K562 (cell line): ENCODE data around the gene SLC45A3. TPM values are rescaled to one million over a fixed set of nuclear protein-coding genes. Genes with fewer than 3 reads are reported as not detected.

Source experiments
- BCL6 ChIP-seq: fragments of 250-450 bp; sonication (Bioruptor Pico); IDR thresholded peaks from 2 replicates; pipeline ENCODE4 v1.4.0; 2020
- CAMTA2 ChIP-seq: fragments of 250-450 bp; sonication (Bioruptor Pico); conservative IDR thresholded peaks from 2 replicates; pipeline ENCODE4 v1.5.1; 2022
- COPS2 ChIP-seq: fragments of 450-650 bp; conservative IDR thresholded peaks from 2 replicates; pipeline ENCODE4 v1.6.1; 2016; ENCODE audit warnings: mild to moderate bottlenecking, moderate library complexity
- GABPB1 ChIP-seq: sonication (generic); formaldehyde crosslinking; IDR thresholded peaks from 2 replicates; pipeline ENCODE4 v1.8.0; 2022; ENCODE audit warnings: mild to moderate bottlenecking, missing genetic modification reagents
- GATA2 ChIP-seq: sonication (generic); formaldehyde crosslinking; IDR thresholded peaks from 2 replicates; pipeline ENCODE4 v1.4.0; 2020; ENCODE audit warnings: mild to moderate bottlenecking, missing genetic modification reagents
- GTF2F1 ChIP-seq: IDR thresholded peaks from 2 replicates; pipeline ENCODE4 v1.6.1; 2011; ENCODE audit warnings: low read depth, low read length, improper control_type of control experiment
- HNRNPL ChIP-seq: fragments of 200-400 bp; formaldehyde crosslinking; IDR thresholded peaks from 2 replicates; pipeline ENCODE4 v1.6.1; 2017; ENCODE audit warnings: low read depth, mild to moderate bottlenecking, low read length
- MCM7 ChIP-seq, 2 experiments: fragments of 450-650 bp; IDR thresholded peaks; 2 replicates each; pipeline ENCODE4 v1.6.1; 2016 to 2018
- NCOA1 ChIP-seq: fragments of 450-650 bp; IDR thresholded peaks from 2 replicates; pipeline ENCODE4 v1.6.1; 2016; ENCODE audit warnings: low read depth
- POLR2G ChIP-seq: fragments of 200-400 bp; formaldehyde crosslinking; IDR thresholded peaks from 2 replicates; pipeline ENCODE4 v1.6.1; 2017; ENCODE audit warnings: low read depth, mild to moderate bottlenecking, antibody characterized with exemption, low read length, moderate library complexity
- SIN3A ChIP-seq, 2 experiments: fragments of 150-350 bp in 1 of 2; IDR thresholded peaks; 2 replicates each; pipeline ENCODE4 v1.6.1; 2011 to 2016; ENCODE audit warnings: borderline replicate concordance in 2 of 2, low read depth in 2 of 2, low read length in 2 of 2, mild to moderate bottlenecking in 2 of 2, moderate library complexity in 2 of 2; ENCODE audit not compliant: control insufficient read depth in 1 of 2
- SIN3B ChIP-seq: fragments of 450-650 bp; IDR thresholded peaks from 2 replicates; pipeline ENCODE4 v1.6.1; 2017; ENCODE audit warnings: low read depth, mild to moderate bottlenecking, moderate library complexity
- SRSF3 ChIP-seq: fragments of 200-400 bp; formaldehyde crosslinking; IDR thresholded peaks from 2 replicates; pipeline ENCODE4 v1.6.1; 2016; ENCODE audit warnings: mild to moderate bottlenecking, low read length, moderate library complexity; ENCODE audit not compliant: insufficient read depth
- ZNF239 ChIP-seq: fragments of 250-450 bp; sonication (Bioruptor Pico); IDR thresholded peaks from 2 replicates; pipeline ENCODE4 v1.4.0; 2020; ENCODE audit warnings: mild to moderate bottlenecking
- ZNF3 ChIP-seq: fragments of 250-450 bp; sonication (Bioruptor Pico); IDR thresholded peaks from 2 replicates; pipeline ENCODE4 v1.5.0; 2021; ENCODE audit warnings: mild to moderate bottlenecking, moderate library complexity
- ZNF384 ChIP-seq: IDR thresholded peaks from 2 replicates; pipeline ENCODE4 v1.6.1; 2012; ENCODE audit warnings: low read depth, low read length, improper control_type of control experiment
- ZNF551 ChIP-seq: fragments of 250-450 bp; sonication (Bioruptor Pico); IDR thresholded peaks from 2 replicates; pipeline ENCODE4 v1.5.0; 2021; ENCODE audit warnings: mild to moderate bottlenecking, moderate library complexity
- polyA plus RNA-seq, 8 experiments: library from polyadenylated mRNA; depleted of rRNA in 4 of 8; stranded (reverse) in 5 of 8; unstranded in 3 of 8; fragments of >200 nt; fragmentation: Nextera tagmentation in 2 of 8; fragmentation: Illumina TruSeq in 1 of 8; extraction: Ambion mirVana in 2 of 8; extraction: Trizol in 1 of 8; gene quantifications; 2 replicates each; pipeline versions ENCODE4 v1.2.1 to v1.2.3, GENCODE V29; 2011 to 2014; ENCODE audit warnings: inconsistent platforms in 1 of 8, missing spikeins in 1 of 8
- total RNA-seq, 7 experiments: library from RNA; depleted of rRNA in 6 of 7; stranded (reverse); fragments of >200 nt in 6 of 7; fragmentation: Illumina TruSeq in 2 of 7; extraction: Trizol in 2 of 7; gene quantifications; 2 replicates each; pipeline versions ENCODE4 v1.2.1 to v1.2.3, GENCODE V29; 2011 to 2021; ENCODE audit warnings: low replicate concordance in 1 of 7
- TF ChIP-seq, protein P1 (sequence below): sonication (generic); formaldehyde crosslinking; IDR thresholded peaks from 2 replicates; pipeline ENCODE4 v1.8.0; 2023; ENCODE audit warnings: missing genetic modification reagents, mild to moderate bottlenecking, borderline replicate concordance
- TF ChIP-seq, protein P2 (sequence below): fragments of 250-450 bp; sonication (Bioruptor Pico); IDR thresholded peaks from 2 replicates; pipeline ENCODE4 v1.4.0; 2020; ENCODE audit warnings: mild to moderate bottlenecking, moderate library complexity
- TF ChIP-seq, protein P3 (sequence below): fragments of 250-450 bp; sonication (Bioruptor Pico); IDR thresholded peaks from 2 replicates; pipeline ENCODE4 v1.5.1; 2021; ENCODE audit warnings: mild to moderate bottlenecking

SLC45A3 gene
- total and polyA plus RNA-seq, 9 of the 15 experiments (the other 6 are each of a cell fraction or from before 2014, with no cell fraction given), result 0.06 to 3.3 (median 1.3) TPM

GRCh38 chr1:205631768-205632668 lies 48.3 kb downstream of the SLC45A3 start, which contains the start of gene ELK4 (continued):
- TF ChIP-seq SRSF3 (no peak), HNRNPL (peak; percentile 44; the same call in 1 of the 2 replicates), GATA2 (CRISPR knock-in tag) (no peak), ZNF384 (no peak), MCM7 (IDR thresholded peaks at IDR 0.05) (no peak), COPS2 (no peak), POLR2G (peak; percentile 99), ZNF3 (CRISPR knock-in tag) (no peak), BCL6 (CRISPR knock-in tag) (no peak), ZNF551 (CRISPR knock-in tag) (no peak), GABPB1 (peak; percentile 98), ZNF239 (0 out of 2 replicates have a peak, but pooled peaks have one; percentile 21), GTF2F1 (no peak), SIN3B (peak; percentile 49; the same call in 1 of the 2 replicates), NCOA1 (0 out of 2 replicates have a peak, but pooled peaks have one; percentile 25), SIN3A (IDR thresholded peaks at IDR 0.05; ENCODE audit: borderline replicate concordance in 2 of 2, control insufficient read depth in 1 of 2, low read depth in 2 of 2, low read length in 2 of 2) (peak; percentile 38 to 81; a peak in 1 of 4 replicates), CAMTA2 (CRISPR knock-in tag) (no peak)
- TF ChIP-seq, protein P1, sequence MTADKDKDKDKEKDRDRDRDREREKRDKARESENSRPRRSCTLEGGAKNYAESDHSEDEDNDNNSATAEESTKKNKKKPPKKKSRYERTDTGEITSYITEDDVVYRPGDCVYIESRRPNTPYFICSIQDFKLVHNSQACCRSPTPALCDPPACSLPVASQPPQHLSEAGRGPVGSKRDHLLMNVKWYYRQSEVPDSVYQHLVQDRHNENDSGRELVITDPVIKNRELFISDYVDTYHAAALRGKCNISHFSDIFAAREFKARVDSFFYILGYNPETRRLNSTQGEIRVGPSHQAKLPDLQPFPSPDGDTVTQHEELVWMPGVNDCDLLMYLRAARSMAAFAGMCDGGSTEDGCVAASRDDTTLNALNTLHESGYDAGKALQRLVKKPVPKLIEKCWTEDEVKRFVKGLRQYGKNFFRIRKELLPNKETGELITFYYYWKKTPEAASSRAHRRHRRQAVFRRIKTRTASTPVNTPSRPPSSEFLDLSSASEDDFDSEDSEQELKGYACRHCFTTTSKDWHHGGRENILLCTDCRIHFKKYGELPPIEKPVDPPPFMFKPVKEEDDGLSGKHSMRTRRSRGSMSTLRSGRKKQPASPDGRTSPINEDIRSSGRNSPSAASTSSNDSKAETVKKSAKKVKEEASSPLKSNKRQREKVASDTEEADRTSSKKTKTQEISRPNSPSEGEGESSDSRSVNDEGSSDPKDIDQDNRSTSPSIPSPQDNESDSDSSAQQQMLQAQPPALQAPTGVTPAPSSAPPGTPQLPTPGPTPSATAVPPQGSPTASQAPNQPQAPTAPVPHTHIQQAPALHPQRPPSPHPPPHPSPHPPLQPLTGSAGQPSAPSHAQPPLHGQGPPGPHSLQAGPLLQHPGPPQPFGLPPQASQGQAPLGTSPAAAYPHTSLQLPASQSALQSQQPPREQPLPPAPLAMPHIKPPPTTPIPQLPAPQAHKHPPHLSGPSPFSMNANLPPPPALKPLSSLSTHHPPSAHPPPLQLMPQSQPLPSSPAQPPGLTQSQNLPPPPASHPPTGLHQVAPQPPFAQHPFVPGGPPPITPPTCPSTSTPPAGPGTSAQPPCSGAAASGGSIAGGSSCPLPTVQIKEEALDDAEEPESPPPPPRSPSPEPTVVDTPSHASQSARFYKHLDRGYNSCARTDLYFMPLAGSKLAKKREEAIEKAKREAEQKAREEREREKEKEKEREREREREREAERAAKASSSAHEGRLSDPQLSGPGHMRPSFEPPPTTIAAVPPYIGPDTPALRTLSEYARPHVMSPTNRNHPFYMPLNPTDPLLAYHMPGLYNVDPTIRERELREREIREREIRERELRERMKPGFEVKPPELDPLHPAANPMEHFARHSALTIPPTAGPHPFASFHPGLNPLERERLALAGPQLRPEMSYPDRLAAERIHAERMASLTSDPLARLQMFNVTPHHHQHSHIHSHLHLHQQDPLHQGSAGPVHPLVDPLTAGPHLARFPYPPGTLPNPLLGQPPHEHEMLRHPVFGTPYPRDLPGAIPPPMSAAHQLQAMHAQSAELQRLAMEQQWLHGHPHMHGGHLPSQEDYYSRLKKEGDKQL (CRISPR knock-in tag), result no peak
- TF ChIP-seq, protein P2, sequence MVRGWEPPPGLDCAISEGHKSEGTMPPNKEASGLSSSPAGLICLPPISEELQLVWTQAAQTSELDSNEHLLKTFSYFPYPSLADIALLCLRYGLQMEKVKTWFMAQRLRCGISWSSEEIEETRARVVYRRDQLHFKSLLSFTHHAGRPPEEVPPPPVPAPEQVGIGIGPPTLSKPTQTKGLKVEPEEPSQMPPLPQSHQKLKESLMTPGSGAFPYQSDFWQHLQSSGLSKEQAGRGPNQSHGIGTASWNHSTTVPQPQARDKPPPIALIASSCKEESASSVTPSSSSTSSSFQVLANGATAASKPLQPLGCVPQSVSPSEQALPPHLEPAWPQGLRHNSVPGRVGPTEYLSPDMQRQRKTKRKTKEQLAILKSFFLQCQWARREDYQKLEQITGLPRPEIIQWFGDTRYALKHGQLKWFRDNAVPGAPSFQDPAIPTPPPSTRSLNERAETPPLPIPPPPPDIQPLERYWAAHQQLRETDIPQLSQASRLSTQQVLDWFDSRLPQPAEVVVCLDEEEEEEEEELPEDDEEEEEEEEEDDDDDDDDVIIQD (CRISPR knock-in tag), result no peak
- TF ChIP-seq, protein P3, sequence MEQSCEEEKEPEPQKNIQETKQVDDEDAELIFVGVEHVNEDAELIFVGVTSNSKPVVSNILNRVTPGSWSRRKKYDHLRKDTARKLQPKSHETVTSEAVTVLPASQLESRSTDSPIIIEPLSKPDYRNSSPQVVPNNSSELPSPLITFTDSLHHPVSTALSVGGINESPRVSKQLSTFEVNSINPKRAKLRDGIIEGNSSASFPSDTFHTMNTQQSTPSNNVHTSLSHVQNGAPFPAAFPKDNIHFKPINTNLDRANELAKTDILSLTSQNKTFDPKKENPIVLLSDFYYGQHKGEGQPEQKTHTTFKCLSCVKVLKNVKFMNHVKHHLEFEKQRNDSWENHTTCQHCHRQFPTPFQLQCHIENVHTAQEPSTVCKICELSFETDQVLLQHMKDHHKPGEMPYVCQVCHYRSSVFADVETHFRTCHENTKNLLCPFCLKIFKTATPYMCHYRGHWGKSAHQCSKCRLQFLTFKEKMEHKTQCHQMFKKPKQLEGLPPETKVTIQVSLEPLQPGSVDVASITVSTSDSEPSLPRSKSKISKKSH (CRISPR knock-in tag), result no peak
